GM23338 (cell line): ENCODE measurements around the gene PALLD.

ENCODE experiments used
- CREB1 ChIP-seq: fragments of 250-450 bp; sonication (Bioruptor Pico); IDR thresholded peaks from 2 replicates; pipeline ENCODE4 v1.5.0; 2020; ENCODE audit warnings: low read depth, mild to moderate bottlenecking, moderate library complexity
- EZH2 ChIP-seq: fragments of 200-600 bp; sonication (generic); IDR thresholded peaks from one replicate; pipeline ENCODE4 v1.8.0; 2017; ENCODE audit warnings: antibody characterized with exemption, mild to moderate bottlenecking, low read depth; ENCODE audit not compliant: unreplicated experiment
- POLR2AphosphoS5 ChIP-seq: IDR thresholded peaks from 2 replicates; pipeline ENCODE4 v1.6.1; 2016; ENCODE audit warnings: antibody characterized with exemption, low read depth
- ZNF114 ChIP-seq: fragments of 250-450 bp; sonication (Bioruptor Pico); IDR thresholded peaks from 2 replicates; pipeline ENCODE4 v1.5.0; 2020; ENCODE audit warnings: mild to moderate bottlenecking, moderate library complexity
- TF ChIP-seq, protein P1 (sequence below), 2 experiments: fragments of 200-600 bp in 1 of 2; sonication (generic) in 1 of 2; conservative IDR thresholded peaks; 2 replicates each; pipeline versions ENCODE4 v1.5.1 to v1.6.1; 2016 to 2017; ENCODE audit warnings: antibody characterized with exemption in 2 of 2, low read depth in 2 of 2, mild to moderate bottlenecking in 2 of 2, moderate library complexity in 1 of 2

DNA sequence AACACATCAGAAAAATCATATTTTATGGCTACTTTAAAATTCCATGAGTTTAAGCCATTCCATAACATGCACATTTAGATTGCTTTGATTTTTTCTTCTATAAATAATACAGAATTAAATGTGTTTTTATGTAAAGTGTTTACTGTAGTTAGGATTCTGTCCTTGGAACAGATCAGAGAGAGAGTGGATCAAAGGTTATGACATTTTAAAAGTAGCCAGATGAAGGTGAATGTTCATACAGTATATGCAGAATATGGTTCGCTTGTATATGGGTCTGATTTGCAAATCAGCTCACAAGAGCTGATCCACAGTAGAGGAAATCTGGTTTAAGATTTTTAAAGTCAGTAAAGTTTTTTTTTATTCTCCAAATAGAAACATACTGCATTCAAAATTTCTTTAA lies 7.2 kb upstream of the PALLD start:
- TF ChIP-seq, protein P1, sequence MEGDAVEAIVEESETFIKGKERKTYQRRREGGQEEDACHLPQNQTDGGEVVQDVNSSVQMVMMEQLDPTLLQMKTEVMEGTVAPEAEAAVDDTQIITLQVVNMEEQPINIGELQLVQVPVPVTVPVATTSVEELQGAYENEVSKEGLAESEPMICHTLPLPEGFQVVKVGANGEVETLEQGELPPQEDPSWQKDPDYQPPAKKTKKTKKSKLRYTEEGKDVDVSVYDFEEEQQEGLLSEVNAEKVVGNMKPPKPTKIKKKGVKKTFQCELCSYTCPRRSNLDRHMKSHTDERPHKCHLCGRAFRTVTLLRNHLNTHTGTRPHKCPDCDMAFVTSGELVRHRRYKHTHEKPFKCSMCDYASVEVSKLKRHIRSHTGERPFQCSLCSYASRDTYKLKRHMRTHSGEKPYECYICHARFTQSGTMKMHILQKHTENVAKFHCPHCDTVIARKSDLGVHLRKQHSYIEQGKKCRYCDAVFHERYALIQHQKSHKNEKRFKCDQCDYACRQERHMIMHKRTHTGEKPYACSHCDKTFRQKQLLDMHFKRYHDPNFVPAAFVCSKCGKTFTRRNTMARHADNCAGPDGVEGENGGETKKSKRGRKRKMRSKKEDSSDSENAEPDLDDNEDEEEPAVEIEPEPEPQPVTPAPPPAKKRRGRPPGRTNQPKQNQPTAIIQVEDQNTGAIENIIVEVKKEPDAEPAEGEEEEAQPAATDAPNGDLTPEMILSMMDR (conservative IDR thresholded peaks at IDR 0.05; ENCODE audit: low read depth in 2 of 2), result no peak
- no peak for TF ChIP-seq POLR2AphosphoS5
- no peak for TF ChIP-seq ZNF114 (CRISPR knock-in tag)
- no peak for TF ChIP-seq CREB1 (CRISPR knock-in tag)
- TF ChIP-seq EZH2, result no peak
